ENCODE measurements around the gene NSMF.

GRCh38 chr9:137488906-137489305, 29.8 kb upstream of the NSMF start:
- TF ChIP-seq GATA3 (IDR thresholded peaks at IDR 0.05; ENCODE audit: low read depth, low read length) (no peak), GATA2 (IDR thresholded peaks at IDR 0.05; ENCODE audit: low read depth, low read length) (no peak)
